Measurements from ENCODE around the gene AMPH.

The AMPH gene

GRCh38 chr7:38615665-38616064, 15.5 kb downstream of the AMPH start:
- Histone ChIP-seq H3K4me1 (ENCODE audit: low read depth, poor library complexity, severe bottlenecking) (no peaks in the 10 kb centered on the region), H3K36me3 (ENCODE audit: insufficient read depth) (no peaks in the 10 kb centered on the region), H3K27me3 (ENCODE audit: insufficient read depth, low read depth) (no peaks in the 10 kb centered on the region), H3K4me2 (no peak overlapping the region), H3K9ac (no peak overlapping the region), H2AFZ (ENCODE audit: low read depth) (no peak overlapping the region), H3K27ac (no peak overlapping the region), H3K4me3 (IDR thresholded peaks at IDR 0.05; ENCODE audit: insufficient read depth, low read depth, low read length) (no peak overlapping the region), H4K20me1 (ENCODE audit: insufficient read depth) (no peaks in the 10 kb centered on the region), H3K79me2 (ENCODE audit: insufficient read depth, low read depth) (no peaks in the 10 kb centered on the region)
- TF ChIP-seq CTCF (conservative IDR thresholded peaks at IDR 0.05; ENCODE audit: low read depth, low read length): no peak

GRCh38 chr7:38607466-38607865, 23.7 kb downstream of the AMPH start:
- Histone ChIP-seq H3K9ac (no peak overlapping the region), H2AFZ (ENCODE audit: low read depth) (no peak overlapping the region), H3K4me3 (IDR thresholded peaks at IDR 0.05; ENCODE audit: insufficient read depth, low read depth, low read length) (no peak overlapping the region), H3K27ac (no peak overlapping the region), H4K20me1 (ENCODE audit: insufficient read depth) (no peaks in the 10 kb centered on the region), H3K36me3 (ENCODE audit: insufficient read depth) (no peaks in the 10 kb centered on the region), H3K4me2 (no peak overlapping the region), H3K27me3 (ENCODE audit: insufficient read depth, low read depth) (no peaks in the 10 kb centered on the region), H3K79me2 (ENCODE audit: insufficient read depth, low read depth) (no peaks in the 10 kb centered on the region), H3K4me1 (ENCODE audit: low read depth, poor library complexity, severe bottlenecking) (no peaks in the 10 kb centered on the region)
- no peak for TF ChIP-seq CTCF (conservative IDR thresholded peaks at IDR 0.05; ENCODE audit: low read depth, low read length)

- no peaks in the 10 kb centered on the region for H4K20me1 ChIP-seq (ENCODE audit: insufficient read depth)
- no peak for TF ChIP-seq CTCF (conservative IDR thresholded peaks at IDR 0.05; ENCODE audit: low read depth, low read length)
- no peaks in the 10 kb centered on the region for H3K4me1 ChIP-seq (ENCODE audit: low read depth, poor library complexity, severe bottlenecking)
- H3K27ac ChIP-seq: no peak overlapping the region
- H3K27me3 ChIP-seq (ENCODE audit: insufficient read depth, low read depth): no peaks in the 10 kb centered on the region
- H3K4me3 ChIP-seq (IDR thresholded peaks at IDR 0.05; ENCODE audit: insufficient read depth, low read depth, low read length): no peak overlapping the region
- H2AFZ ChIP-seq (ENCODE audit: low read depth): no peak overlapping the region
- no peak overlapping the region for H3K4me2 ChIP-seq
- H3K79me2 ChIP-seq (ENCODE audit: insufficient read depth, low read depth): no peaks in the 10 kb centered on the region
- no peaks in the 10 kb centered on the region for H3K36me3 ChIP-seq (ENCODE audit: insufficient read depth)
- H3K9ac ChIP-seq: no peak overlapping the region
These were observed 30.4 kb downstream of the AMPH start for GRCh38 chr7:38600741-38601140.

- no peak overlapping the region for H3K27ac ChIP-seq
- no peaks in the 10 kb centered on the region for H3K4me1 ChIP-seq (ENCODE audit: low read depth, poor library complexity, severe bottlenecking)
- no peak for TF ChIP-seq CTCF (conservative IDR thresholded peaks at IDR 0.05; ENCODE audit: low read depth, low read length)
- no peak overlapping the region for H3K4me2 ChIP-seq
- no peaks in the 10 kb centered on the region for H3K36me3 ChIP-seq (ENCODE audit: insufficient read depth)
- no peaks in the 10 kb centered on the region for H4K20me1 ChIP-seq (ENCODE audit: insufficient read depth)
- H2AFZ ChIP-seq (ENCODE audit: low read depth): no peak overlapping the region
- no peaks in the 10 kb centered on the region for H3K27me3 ChIP-seq (ENCODE audit: insufficient read depth, low read depth)
- H3K79me2 ChIP-seq (ENCODE audit: insufficient read depth, low read depth): no peaks in the 10 kb centered on the region
- no peak overlapping the region for H3K4me3 ChIP-seq (IDR thresholded peaks at IDR 0.05; ENCODE audit: insufficient read depth, low read depth, low read length)
- no peak overlapping the region for H3K9ac ChIP-seq
These were observed 36.2 kb downstream of the AMPH start for GRCh38 chr7:38594949-38595348.
